Activated CD8-positive, alpha-beta memory T cell treated with anti-CD3 and anti-CD28 coated beads, Interleukin-2, amount 50 U/mL, for 48 hours (primary cell): ENCODE data around the gene HPS4.
"Not testable (repeated sequence)": the region's sequence is repeated elsewhere in the genome, so short reads cannot be mapped to it uniquely, and the experiment has no call there.

Experiments used
- DNase-seq: peaks from one replicate; pipeline ENCODE4 v3.0.0-alpha.2; 2020

HPS4 gene

GRCh38 chr22:26483439-26484359 lies at the start of gene HPS4, which contains the start of gene SRRD:
Gene HPS4, minus strand, starts transcription at chr22:26483783. Its CDS starts 2,021 bp downstream, at chr22:26481762.
Gene SRRD, plus strand, starts transcription at chr22:26483877. Its CDS starts 14 bp downstream, at chr22:26483891.
- peak; percentile 99 for DNase-seq

GRCh38 chr22:26529345-26529744 lies 45.8 kb upstream of the HPS4 start:
- DNase-seq, result no peak

DNA sequence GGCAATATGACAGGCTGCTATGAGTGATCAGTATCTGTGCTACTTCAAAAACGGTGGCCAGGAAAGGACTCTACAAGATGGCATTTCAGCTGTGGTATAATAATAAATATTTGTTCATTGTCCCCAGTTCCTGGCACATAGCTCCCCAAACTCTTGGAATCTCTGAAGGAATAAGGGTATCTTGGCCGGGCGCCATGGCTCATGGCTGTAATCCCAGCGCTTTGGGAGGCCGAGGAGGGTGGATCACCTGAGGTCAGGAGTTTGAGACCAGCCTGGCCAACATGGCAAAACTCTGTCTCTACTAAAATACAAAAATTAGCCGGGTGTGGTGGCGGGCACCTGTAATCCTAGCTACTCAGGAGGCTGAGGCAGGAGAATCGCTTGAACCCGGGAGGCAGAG lies 44.9 kb upstream of the HPS4 start:
- DNase-seq, result not testable (repeated sequence)

- no peak for DNase-seq
These were observed 44.2 kb upstream of the HPS4 start for GRCh38 chr22:26527574-26528465.

DNA sequence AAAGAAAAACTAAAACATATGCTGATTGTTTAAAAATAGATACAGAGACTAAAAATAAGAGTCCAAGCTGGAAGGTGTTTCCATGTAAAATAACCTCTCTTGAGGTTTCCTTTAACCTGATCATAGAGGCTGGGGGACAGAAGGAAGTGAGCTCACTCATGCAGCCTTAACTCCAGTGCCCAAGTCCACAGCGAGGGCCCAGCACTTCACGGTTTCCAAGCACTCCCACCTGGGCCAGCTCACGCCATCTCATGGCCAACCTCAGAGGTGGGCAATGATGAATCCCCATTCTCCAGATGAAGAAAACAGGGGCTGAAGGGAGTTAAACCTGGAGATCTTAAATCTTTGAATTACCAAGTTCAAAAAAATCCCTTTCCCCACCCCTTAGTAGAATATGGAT lies 43.6 kb upstream of the HPS4 start:
- no peak for DNase-seq

- no peak for DNase-seq
These were observed 42.5 kb upstream of the HPS4 start for GRCh38 chr22:26525946-26526564.

DNA sequence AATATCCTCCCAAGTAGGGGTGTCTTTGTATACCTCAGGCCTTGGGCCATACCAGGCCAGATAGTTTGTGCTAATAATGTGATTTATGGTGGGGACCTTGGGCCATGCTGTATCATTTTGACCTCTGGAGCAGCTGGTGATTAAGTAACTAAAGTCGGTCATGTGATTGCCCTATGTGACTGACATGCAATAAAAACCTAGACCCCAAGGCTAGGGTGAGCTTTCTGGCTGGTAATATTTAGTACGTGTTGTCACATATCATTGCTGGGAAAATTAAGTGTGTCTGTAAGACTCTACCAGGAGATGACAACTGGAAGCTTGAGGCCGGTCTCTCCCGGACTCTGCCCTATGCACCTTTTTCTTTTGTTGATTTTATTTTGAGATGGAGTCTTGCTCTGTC lies 41.3 kb upstream of the HPS4 start:
- DNase-seq, result no peak

GRCh38 chr22:26522592-26522991 lies 39.0 kb upstream of the HPS4 start:
- DNase-seq, result no peak

DNA sequence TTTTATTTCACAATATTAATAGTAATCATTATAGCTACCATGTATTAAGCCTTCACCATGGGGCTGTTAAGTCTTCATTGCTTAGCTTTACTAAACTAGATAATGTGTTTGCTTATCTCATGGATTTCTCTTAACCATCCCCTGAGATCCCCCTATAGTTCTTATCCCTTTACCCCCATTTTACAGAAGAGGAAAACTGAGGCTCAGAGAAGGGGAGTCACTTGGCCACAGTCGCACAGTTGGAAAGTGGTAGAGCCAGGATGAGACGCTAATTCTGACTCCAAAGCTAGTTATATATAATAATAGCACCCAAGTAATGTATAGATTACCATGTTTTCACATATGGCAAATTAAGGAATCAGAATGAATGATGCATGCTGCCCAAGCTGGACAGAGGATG lies 38.4 kb upstream of the HPS4 start:
- DNase-seq, result no peak

- no peak for DNase-seq
These were observed 33.8 kb upstream of the HPS4 start for GRCh38 chr22:26517429-26517828.

- DNase-seq, result no peak
These were observed 32.9 kb upstream of the HPS4 start for GRCh38 chr22:26516503-26516902.

- DNase-seq, result no peak
These were observed 32.3 kb upstream of the HPS4 start for GRCh38 chr22:26515931-26516330.

DNA sequence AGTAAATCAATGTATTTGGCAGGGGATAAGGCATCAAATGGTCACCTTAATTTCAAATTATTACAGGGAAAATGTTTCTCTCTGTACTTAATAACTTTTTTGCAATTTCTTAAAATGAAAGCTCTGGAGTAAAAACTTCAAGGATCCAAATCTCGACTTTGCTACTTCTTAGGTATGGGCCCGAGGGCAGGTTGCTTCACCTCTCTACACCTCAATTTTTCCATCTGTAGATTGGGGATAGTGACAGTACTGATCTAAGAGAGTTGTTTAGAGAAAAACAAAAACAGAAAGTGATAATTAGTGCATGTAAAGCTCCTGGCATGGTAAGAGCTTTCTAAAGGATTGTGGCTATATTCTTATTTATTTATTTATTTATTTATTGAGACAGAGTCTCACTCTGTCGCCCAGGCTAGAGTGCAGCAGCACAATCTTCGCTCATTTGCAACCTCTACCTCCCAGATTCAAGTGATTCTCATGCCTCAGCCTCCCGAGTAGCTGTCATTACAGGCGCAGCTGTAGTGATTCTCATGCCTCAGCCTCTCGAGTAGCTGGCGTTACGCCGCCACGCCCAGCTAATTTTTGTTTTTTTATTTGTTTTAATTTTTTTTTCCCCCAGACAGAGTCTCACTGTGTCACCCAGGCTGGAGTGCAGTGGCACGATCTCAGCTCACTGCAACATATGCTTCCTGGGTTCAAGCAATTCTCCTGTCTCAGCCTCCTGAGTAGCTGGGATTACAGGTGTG lies 31.0 kb upstream of the HPS4 start:
- no peak for DNase-seq

DNA sequence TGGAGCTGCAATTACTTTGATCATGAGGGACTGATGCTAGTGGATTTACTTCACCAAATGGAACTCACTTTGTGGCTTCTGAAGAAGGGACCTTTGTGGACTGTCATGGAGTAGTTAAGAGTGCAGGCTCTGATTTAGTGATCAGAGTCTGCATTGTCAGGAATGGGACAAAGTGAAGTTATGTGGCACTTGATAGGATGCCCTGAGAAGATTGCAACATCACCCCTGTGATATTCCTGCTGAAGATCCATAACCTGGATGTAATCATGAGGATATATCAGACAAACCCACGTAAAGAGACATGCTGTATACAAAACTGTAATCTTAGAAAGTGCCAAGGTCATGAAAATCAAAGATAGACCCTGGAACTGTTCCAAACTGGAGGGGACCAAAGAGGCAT lies 30.3 kb upstream of the HPS4 start:
- DNase-seq, result no peak

- peak; percentile 99 for DNase-seq
These were observed 28.7 kb upstream of the HPS4 start, which contains the start of gene TFIP11 for GRCh38 chr22:26512149-26512793. Gene TFIP11, minus strand, starts transcription at chr22:26512473. Its CDS starts 2,201 bp downstream, at chr22:26510272.

- no peak for DNase-seq
These were observed 24.6 kb upstream of the HPS4 start for GRCh38 chr22:26508148-26508547.

GRCh38 chr22:26503758-26504157 lies 20.2 kb upstream of the HPS4 start:
- DNase-seq, result no peak

DNA sequence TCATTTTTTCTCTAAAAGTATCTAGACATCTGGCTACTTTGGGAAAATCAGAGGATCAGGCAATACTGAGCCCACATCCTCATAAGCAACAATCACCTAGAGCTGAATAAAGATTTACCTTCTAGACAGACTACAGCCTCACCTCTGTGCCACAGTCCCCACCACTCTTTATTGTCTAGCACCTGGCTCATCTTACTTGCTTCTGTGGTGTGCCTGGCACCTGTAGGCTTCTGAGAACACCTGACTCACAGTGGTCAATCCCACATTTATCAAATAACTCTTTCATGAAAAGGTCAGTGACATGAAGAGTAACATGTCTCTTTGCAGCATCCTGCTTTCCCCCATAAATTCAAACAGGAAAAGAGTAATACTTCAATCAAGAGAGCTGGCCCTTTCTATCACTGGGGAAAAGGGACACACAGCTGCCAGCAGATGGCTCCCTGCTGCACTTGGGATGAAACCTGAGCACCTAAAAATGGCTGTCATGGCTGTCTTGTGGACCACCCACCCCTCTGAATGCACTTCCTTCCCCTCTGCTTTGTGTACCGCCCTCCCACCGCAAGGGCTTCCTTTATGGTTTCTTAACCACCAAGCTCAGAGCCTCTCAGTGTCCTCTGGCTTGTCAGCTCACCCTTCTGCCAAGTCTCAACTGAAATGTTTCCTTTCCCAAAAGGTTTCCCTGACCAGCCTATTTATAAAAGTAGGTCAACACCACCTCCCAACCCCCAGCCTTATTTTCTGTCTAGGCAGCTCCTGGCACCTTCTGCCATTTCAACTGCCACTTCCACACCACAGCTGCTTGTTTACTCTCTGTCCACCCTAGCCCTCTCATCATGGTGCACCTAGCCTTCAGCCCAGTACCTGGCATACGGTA lies 19.3 kb upstream of the HPS4 start:
- DNase-seq, result peak; percentile 64

DNA sequence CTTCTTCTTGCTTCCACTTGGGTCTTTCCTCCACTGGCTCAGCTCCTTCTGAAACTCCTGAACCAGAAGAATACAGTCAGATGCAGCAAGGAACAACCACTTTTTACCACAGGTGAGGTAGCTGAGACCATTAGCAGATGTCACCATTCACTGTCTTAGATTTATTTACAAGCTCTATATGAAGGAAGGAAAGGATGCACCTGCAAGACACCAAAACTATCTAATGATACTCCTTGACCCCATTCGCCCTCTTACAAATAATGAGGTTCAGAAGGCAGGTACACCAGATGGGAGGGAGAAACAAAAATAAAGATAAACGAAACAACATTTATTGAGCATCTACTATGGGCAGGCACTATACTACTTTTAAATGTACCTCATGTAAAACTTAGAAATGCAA lies 18.4 kb upstream of the HPS4 start:
- no peak for DNase-seq

GRCh38 chr22:26499188-26499703 lies 15.7 kb upstream of the HPS4 start:
- DNase-seq, result no peak
